Caco-2 (cell line): Measurements from ENCODE around the gene STUB1. TPM values are rescaled to one million over a fixed set of nuclear protein-coding genes. Genes with fewer than 3 reads are reported as not detected.

ENCODE experiments used
- BruUV-seq: library from RNA; stranded (reverse); fragments of 400-500 nt; replicated peaks from 2 replicates; lab custom pipeline; 2021; lab: Mats Ljungman, UMichigan
- CTCF ChIA-PET: fragments of 300-600 bp; sonication (Branson Sonifier 250); formaldehyde crosslinking; loops from one replicate; lab custom pipeline; 2022; ENCODE audit warnings: antibody characterized with exemption; lab: Charles Lee
- POLR2A ChIA-PET: fragments of 300-600 bp; sonication (Branson Sonifier 250); formaldehyde crosslinking; loops from one replicate; lab custom pipeline; 2022; ENCODE audit warnings: antibody characterized with exemption; lab: Charles Lee
- DNase-seq, 2 experiments: peaks; one replicate each; pipeline versions ENCODE4 v3.0.0 to v3.0.0-alpha.2; 2020 to 2022
- H3K27me3 ChIP-seq: replicated peaks from 2 replicates; pipeline ENCODE4 v1.6.0; 2011; ENCODE audit warnings: low read length; ENCODE audit not compliant: control insufficient read depth, insufficient read depth
- H3K36me3 ChIP-seq: 2 replicates; pipeline ENCODE4 v1.5.1; 2011; ENCODE audit warnings: low read length; ENCODE audit not compliant: control insufficient read depth, insufficient read depth
- H3K4me1 ChIP-seq: fragments of 250-450 bp; sonication (Bioruptor Pico); 2 replicates; pipeline ENCODE4 v1.5.1; 2020; ENCODE audit warnings: mild to moderate bottlenecking
- H3K4me3 ChIP-seq: 2 replicates; pipeline ENCODE4 v1.5.1; 2011; ENCODE audit warnings: low read depth, mild to moderate bottlenecking, control low read depth, low read length
- H3K9me3 ChIP-seq: fragments of 250-450 bp; sonication (Bioruptor Pico); 2 replicates; pipeline ENCODE4 v1.5.1; 2020; ENCODE audit warnings: mild to moderate bottlenecking, moderate library complexity
- H3K27ac Mint-ChIP-seq: one replicate; pipeline ENCODE4 v1.8.0; 2022; ENCODE audit warnings: mixed read lengths; ENCODE audit not compliant: unreplicated experiment
- H3K27me3 Mint-ChIP-seq: one replicate; pipeline ENCODE4 v1.8.0; 2022; ENCODE audit warnings: mixed read lengths; ENCODE audit not compliant: insufficient read depth, unreplicated experiment
- H3K36me3 Mint-ChIP-seq: one replicate; pipeline ENCODE4 v1.8.0; 2022; ENCODE audit warnings: mild to moderate bottlenecking, mixed read lengths; ENCODE audit not compliant: insufficient read depth, unreplicated experiment
- H3K4me1 Mint-ChIP-seq: one replicate; pipeline ENCODE4 v1.8.0; 2022; ENCODE audit warnings: low read depth, mixed read lengths; ENCODE audit not compliant: unreplicated experiment
- H3K4me3 Mint-ChIP-seq: one replicate; pipeline ENCODE4 v1.8.0; 2022; ENCODE audit warnings: mild to moderate bottlenecking, moderate library complexity, mixed read lengths; ENCODE audit not compliant: unreplicated experiment
- H3K9me3 Mint-ChIP-seq: one replicate; pipeline ENCODE4 v1.8.0; 2022; ENCODE audit warnings: mixed read lengths; ENCODE audit not compliant: unreplicated experiment
- intact Hi-C: fragments of 100-400 bp; cut with micrococcal nuclease; formaldehyde crosslinking; loops from one replicate; pipeline ENCODE4 v1.10.0; 2022; ENCODE audit not compliant: unreplicated experiment
- total RNA-seq: library from RNA; stranded (reverse); gene quantifications from 2 replicates; pipeline ENCODE4 v1.2.3, GENCODE V29; 2022
- TF ChIP-seq, protein P1 (sequence below), 2 experiments: fragments of 200-600 bp in 1 of 2; IDR thresholded peaks; 1 replicate in 1 of 2; 2 replicates in 1 of 2; pipeline versions ENCODE4 v1.5.1 to v1.8.0; 2011 to 2022; ENCODE audit warnings: antibody characterized with exemption in 1 of 2, control low read depth in 1 of 2, inconsistent platforms in 1 of 2, low read depth in 1 of 2, low read length in 1 of 2, mild to moderate bottlenecking in 1 of 2, moderate library complexity in 1 of 2; ENCODE audit not compliant: insufficient read depth in 1 of 2, severe bottlenecking in 1 of 2, unreplicated experiment in 1 of 2

The STUB1 gene
- total RNA-seq, 1 experiment from 2014 or later = 77.8 TPM

DNA sequence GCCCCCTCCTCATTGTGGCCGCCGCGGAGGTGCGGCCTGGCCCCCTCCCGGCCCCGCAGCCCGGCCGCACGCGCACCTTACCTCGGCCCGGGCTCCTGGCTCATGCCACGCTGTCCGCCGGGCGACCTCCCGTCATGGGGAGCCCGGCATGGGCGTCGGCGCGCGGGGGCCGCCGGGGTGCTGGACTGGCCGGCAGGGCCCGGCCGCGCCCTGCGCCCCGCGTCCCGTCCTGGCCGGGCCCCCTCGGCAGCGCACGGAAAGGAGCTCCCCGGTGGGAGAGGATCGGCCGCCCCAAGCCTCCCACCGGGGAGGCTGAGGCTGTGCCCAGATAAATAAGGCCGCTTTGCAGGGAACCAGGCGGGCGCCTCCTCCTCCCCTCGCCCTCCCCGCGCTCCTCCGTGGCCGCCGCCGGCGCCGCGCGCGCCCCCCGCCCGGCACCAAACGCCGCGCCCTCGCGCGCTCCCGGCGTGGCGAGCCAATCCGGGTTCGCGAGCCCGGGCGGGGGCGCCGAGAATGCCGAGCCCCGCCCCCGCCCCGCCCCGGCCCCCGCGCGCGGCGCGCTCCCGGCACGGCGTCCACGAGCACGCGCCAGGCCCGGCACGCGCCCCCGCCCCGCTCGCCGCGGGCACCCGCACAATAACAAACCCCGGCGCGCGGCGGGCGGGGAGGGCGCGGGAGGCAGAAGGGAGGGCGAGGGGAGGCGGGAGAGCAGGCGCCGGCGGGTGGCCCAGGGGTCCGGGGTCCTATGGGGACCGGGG is 25.4 kb downstream of the STUB1 start, which contains the start of gene FBXL16:
Gene FBXL16, minus strand, starts transcription at position 371 of the 758 bp plus-strand sequence. CDS start 8,396 bp downstream, outside the sequence.
- ChIA-PET CTCF (no interaction called here), POLR2A (interaction anchor here (1.0 kb wide), 1 partner anchor 16 kb away, joined by 3 read pairs; no protein-coding TSS in a partner anchor)
- Mint-ChIP-seq H3K9me3 (no peaks in the 10 kb centered on the region), H3K27me3 (peaks cover 14% of the 10 kb centered on the region), H3K4me1 (no peaks in the 10 kb centered on the region), H3K4me3 (peak within 1 kb of the TSS; percentile 44), H3K36me3 (peaks cover 6% of the 10 kb centered on the region), H3K27ac (no peak within 1 kb of the TSS)
- Histone ChIP-seq H3K36me3 (no peaks in the 10 kb centered on the region), H3K9me3 (no peaks in the 10 kb centered on the region), H3K4me1 (peaks cover 8% of the 10 kb centered on the region), H3K27me3 (no peaks in the 10 kb centered on the region; the same call in none of the 2 replicates), H3K4me3 (peak within 1 kb of the TSS; percentile 34)
- peak in 1 of 2 experiments; percentile 61 for DNase-seq
- TF ChIP-seq, protein P1, sequence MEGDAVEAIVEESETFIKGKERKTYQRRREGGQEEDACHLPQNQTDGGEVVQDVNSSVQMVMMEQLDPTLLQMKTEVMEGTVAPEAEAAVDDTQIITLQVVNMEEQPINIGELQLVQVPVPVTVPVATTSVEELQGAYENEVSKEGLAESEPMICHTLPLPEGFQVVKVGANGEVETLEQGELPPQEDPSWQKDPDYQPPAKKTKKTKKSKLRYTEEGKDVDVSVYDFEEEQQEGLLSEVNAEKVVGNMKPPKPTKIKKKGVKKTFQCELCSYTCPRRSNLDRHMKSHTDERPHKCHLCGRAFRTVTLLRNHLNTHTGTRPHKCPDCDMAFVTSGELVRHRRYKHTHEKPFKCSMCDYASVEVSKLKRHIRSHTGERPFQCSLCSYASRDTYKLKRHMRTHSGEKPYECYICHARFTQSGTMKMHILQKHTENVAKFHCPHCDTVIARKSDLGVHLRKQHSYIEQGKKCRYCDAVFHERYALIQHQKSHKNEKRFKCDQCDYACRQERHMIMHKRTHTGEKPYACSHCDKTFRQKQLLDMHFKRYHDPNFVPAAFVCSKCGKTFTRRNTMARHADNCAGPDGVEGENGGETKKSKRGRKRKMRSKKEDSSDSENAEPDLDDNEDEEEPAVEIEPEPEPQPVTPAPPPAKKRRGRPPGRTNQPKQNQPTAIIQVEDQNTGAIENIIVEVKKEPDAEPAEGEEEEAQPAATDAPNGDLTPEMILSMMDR (IDR thresholded peaks at IDR 0.05; ENCODE audit: insufficient read depth in 1 of 2, low read depth in 1 of 2, low read length in 1 of 2, severe bottlenecking in 1 of 2, unreplicated experiment in 1 of 2) = no peak
- no TSS peak for BruUV-seq
- intact Hi-C loops = no loop called here

DNA sequence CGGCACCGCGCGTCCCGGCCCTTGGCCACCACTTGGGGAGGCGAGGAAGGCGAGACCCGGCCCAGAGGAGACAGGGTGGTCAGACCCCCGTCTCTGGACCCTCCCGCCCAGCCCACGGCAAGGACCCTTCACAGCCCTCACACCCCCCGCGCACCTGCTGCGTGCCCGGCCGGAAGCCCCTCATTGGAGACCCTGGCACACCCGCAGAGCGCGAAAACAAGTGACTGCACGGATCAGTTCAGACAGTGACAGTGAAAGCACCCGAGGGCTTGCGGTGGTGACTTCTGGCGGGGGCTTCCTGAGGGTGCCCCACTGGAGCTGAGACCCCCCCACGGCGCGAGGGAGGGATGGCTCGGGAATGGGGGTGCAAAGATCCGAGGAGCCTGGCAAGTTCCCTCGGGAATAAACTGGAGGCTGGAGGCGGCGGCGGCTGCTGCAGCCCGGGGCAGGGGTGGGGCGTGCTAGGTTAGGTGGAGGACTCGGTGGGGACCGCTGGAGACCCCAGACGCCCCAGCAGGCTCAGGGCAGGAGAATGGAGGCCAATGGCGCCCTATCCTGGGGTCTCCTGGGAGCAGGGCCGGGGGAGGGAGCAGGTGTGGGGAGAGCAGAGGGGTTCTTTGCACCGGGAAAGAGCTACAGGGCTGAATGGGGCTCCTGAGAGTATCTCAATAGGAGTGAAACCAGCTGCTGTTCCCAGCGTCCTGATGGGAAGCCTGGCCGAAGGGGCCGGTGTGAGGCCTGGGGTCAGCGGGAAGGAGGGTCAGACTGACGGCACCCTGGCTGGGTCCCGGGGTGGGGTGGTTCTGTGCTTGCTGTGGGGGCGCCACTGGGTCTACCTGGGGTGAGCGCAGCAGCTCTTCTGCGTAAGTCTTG is 26.2 kb downstream of the STUB1 start:
- Histone ChIP-seq H3K4me1 (peaks cover 6% of the 10 kb centered on the region; the same call in 1 of the 2 replicates), H3K36me3 (no peaks in the 10 kb centered on the region), H3K4me3 (peak overlapping the region; percentile 26), H3K9me3 (no peaks in the 10 kb centered on the region), H3K27me3 (no peaks in the 10 kb centered on the region; the same call in none of the 2 replicates)
- intact Hi-C loops = no loop called here
- H3K27me3 Mint-ChIP-seq = peaks cover 14% of the 10 kb centered on the region
- no TSS peak for BruUV-seq
- ChIA-PET CTCF (interaction anchor here (0.6 to 0.8 kb wide), 2 partner anchors 20 to 59 kb away, joined by 3 to 4 read pairs; partner anchors contain the start of genes CCDC78 and HAGHL), POLR2A (interaction anchor here (1.0 kb wide), 2 partner anchors 15 kb away, joined by 3 to 4 read pairs; partner anchors contain the start of gene ANTKMT)
- peak overlapping the region; percentile 11 for H3K4me3 Mint-ChIP-seq
- no peak for DNase-seq
- TF ChIP-seq, protein P1 (IDR thresholded peaks at IDR 0.05; ENCODE audit: insufficient read depth in 1 of 2, low read depth in 1 of 2, low read length in 1 of 2, severe bottlenecking in 1 of 2, unreplicated experiment in 1 of 2) = no peak
- H3K36me3 Mint-ChIP-seq = peaks cover 6% of the 10 kb centered on the region
- H3K27ac Mint-ChIP-seq = no peak overlapping the region
- no peaks in the 10 kb centered on the region for H3K9me3 Mint-ChIP-seq
- H3K4me1 Mint-ChIP-seq = no peaks in the 10 kb centered on the region
